Peyer's patch (tissue), 4 donors: ENCODE measurements around the gene GJD2. TPM values are rescaled to one million over a fixed set of nuclear protein-coding genes. Genes with fewer than 3 reads are reported as not detected.

Source experiments
- DNase-seq, 3 donors: peaks; one replicate each; pipeline ENCODE4 v3.0.0-alpha.2; 2017 to 2019
- H3K27ac ChIP-seq, 4 donors: fragments of 200-600 bp; sonication (generic); one replicate each; pipeline ENCODE4 v1.5.1; 2016 to 2019
- H3K27me3 ChIP-seq, 2 donors: fragments of 200-600 bp; sonication (generic); one replicate each; pipeline ENCODE4 v1.5.1; 2019
- H3K36me3 ChIP-seq, 3 donors: fragments of 200-600 bp; sonication (generic); one replicate each; pipeline ENCODE4 v1.5.1; 2016 to 2019
- H3K4me1 ChIP-seq, 4 donors: fragments of 200-600 bp; sonication (generic); one replicate each; pipeline ENCODE4 v1.5.1; 2016 to 2019
- H3K4me3 ChIP-seq, 4 donors: fragments of 200-600 bp; sonication (generic); 1 replicate in 3 of 4; 2 replicates in 1 of 4; pipeline ENCODE4 v1.5.1; 2016 to 2019; ENCODE audit warnings: mild to moderate bottlenecking in 1 of 4
- H3K9me3 ChIP-seq, 4 donors: fragments of 200-600 bp; sonication (generic); one replicate each; pipeline ENCODE4 v1.5.1; 2016 to 2019; ENCODE audit warnings: mild to moderate bottlenecking in 1 of 4
- POLR2A ChIP-seq, 2 donors: fragments of 450-650 bp; IDR thresholded peaks; one replicate each; pipeline ENCODE4 v1.5.1; 2017; ENCODE audit warnings: antibody characterized with exemption in 2 of 2, mild to moderate bottlenecking in 2 of 2, moderate library complexity in 2 of 2
- total RNA-seq, 4 donors: library from RNA; depleted of rRNA; stranded (reverse); fragments of >200 nt; gene quantifications; one replicate each; pipeline ENCODE4 v1.1.0, GENCODE V29; 2016
- TF ChIP-seq, protein P1 (sequence below), 6 experiments: fragments of 450-650 bp in 4 of 6; fragments of 200-600 bp in 2 of 6; sonication (generic) in 1 of 6; IDR thresholded peaks; one replicate each; pipeline ENCODE4 v1.5.1; 2017 to 2019; ENCODE audit warnings: antibody characterized with exemption in 6 of 6, mild to moderate bottlenecking in 3 of 6, moderate library complexity in 1 of 6

GJD2 gene
- total RNA-seq, 4 donors from 2014 or later, result not detected

DNA sequence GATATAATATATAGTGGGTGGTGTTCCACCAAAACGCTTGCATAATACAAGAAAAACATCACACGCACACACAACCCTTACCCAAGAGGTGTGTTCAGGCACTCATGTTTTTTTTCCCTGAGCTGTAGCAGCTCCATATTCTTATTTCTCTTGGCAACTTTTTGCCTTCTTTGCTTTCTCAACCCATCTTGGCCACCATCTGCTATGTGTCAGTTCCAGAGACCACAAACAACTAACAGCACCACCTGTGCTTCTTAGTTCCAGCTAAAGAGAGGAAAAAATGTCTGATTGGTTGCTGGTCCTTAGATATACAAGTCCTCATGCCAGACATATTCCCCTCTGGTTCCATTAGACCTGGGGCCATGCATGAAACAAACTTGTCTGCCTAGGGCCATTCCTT is 28.6 kb upstream of the GJD2 start:
- Histone ChIP-seq H3K4me3 (no peak overlapping the region), H3K4me1 (no peaks in the 10 kb centered on the region), H3K9me3 (no peaks in the 10 kb centered on the region), H3K36me3 (no peaks in the 10 kb centered on the region), H3K27ac (no peak overlapping the region), H3K27me3 (no peaks in the 10 kb centered on the region)
- TF ChIP-seq, protein P1, sequence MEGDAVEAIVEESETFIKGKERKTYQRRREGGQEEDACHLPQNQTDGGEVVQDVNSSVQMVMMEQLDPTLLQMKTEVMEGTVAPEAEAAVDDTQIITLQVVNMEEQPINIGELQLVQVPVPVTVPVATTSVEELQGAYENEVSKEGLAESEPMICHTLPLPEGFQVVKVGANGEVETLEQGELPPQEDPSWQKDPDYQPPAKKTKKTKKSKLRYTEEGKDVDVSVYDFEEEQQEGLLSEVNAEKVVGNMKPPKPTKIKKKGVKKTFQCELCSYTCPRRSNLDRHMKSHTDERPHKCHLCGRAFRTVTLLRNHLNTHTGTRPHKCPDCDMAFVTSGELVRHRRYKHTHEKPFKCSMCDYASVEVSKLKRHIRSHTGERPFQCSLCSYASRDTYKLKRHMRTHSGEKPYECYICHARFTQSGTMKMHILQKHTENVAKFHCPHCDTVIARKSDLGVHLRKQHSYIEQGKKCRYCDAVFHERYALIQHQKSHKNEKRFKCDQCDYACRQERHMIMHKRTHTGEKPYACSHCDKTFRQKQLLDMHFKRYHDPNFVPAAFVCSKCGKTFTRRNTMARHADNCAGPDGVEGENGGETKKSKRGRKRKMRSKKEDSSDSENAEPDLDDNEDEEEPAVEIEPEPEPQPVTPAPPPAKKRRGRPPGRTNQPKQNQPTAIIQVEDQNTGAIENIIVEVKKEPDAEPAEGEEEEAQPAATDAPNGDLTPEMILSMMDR (IDR thresholded peaks at IDR 0.05), result no peak
- no peak for DNase-seq

DNA sequence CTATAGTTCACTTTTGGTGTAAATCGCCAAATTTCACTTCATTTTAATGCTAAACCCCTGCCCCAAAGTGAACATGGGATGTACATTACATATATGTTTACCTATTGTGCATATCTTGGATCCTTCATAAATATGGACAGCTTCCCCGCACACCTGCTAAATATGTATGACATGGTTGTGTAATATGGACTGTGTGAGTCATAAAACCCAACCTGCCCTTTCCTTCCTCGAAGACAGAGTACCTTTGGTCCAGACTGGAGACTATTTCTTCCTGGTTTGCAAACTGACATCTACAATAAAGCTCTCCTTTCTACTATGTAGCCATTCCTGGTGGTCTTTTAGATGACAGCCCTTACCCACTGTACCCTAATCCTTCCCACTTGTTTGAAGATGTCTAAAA is 28.1 kb upstream of the GJD2 start:
- no peaks in the 10 kb centered on the region for H3K27me3 ChIP-seq
- no peak overlapping the region for H3K4me3 ChIP-seq
- H3K4me1 ChIP-seq, result no peaks in the 10 kb centered on the region
- no peaks in the 10 kb centered on the region for H3K9me3 ChIP-seq
- TF ChIP-seq POLR2A (IDR thresholded peaks at IDR 0.05), result no peak
- TF ChIP-seq, protein P1 (IDR thresholded peaks at IDR 0.05), result no peak
- DNase-seq, result no peak
- H3K36me3 ChIP-seq, result no peaks in the 10 kb centered on the region
- H3K27ac ChIP-seq, result no peak overlapping the region

DNA sequence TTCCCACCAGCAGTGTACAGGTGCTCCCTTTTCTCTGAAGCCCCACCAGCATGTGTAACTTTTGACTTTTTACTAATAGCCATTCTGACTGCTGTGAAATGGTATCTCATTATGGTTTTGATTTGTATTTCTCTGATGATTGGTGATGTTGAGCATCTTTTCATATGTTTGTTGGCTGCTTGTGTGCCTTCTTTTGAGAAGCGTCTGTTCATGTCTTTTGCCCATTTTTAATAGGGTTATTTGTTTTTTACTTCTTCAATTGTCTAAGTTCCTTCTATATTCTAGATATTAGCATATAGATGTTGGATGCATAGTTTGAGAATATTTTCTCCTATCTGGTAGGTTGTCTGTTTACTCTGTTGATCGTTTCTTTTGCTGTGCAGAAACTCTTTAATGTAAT is 25.9 kb upstream of the GJD2 start:
- H3K27ac ChIP-seq, result no peak overlapping the region
- H3K4me1 ChIP-seq, result no peaks in the 10 kb centered on the region
- H3K36me3 ChIP-seq, result no peaks in the 10 kb centered on the region
- H3K4me3 ChIP-seq, result no peak overlapping the region
- TF ChIP-seq, protein P1 (IDR thresholded peaks at IDR 0.05), result no peak
- no peak for TF ChIP-seq POLR2A (IDR thresholded peaks at IDR 0.05)
- DNase-seq, result no peak
- H3K9me3 ChIP-seq, result no peaks in the 10 kb centered on the region
- no peaks in the 10 kb centered on the region for H3K27me3 ChIP-seq

DNA sequence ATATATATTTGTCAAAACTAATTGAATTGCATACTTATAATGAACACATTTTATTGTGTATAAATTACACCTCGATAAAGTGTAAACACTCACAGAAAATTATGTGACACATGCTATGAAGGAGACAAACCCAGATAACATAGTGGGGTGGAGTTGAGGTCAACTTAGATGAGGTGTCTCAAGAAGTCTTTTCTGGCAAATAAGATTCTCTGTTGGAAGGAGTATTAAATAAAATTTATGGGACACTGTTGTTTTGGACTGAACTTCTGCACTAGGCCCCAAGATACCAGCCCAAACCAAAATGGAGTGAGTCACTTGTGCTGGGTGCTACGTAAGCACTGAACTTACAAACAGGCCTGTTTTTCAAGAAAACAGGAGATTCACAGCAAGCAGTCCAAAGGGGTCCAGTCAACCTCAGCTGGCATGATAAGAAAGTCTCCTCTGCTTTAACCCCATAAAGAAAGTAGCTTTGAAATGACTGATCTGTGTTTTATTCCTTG is 21.9 kb upstream of the GJD2 start:
- no peak for DNase-seq
- H3K36me3 ChIP-seq, result no peaks in the 10 kb centered on the region
- no peaks in the 10 kb centered on the region for H3K4me1 ChIP-seq
- no peaks in the 10 kb centered on the region for H3K27me3 ChIP-seq
- no peak overlapping the region for H3K4me3 ChIP-seq
- H3K27ac ChIP-seq, result no peak overlapping the region
- TF ChIP-seq POLR2A (IDR thresholded peaks at IDR 0.05), result no peak
- TF ChIP-seq, protein P1 (IDR thresholded peaks at IDR 0.05), result no peak
- H3K9me3 ChIP-seq, result no peaks in the 10 kb centered on the region

DNA sequence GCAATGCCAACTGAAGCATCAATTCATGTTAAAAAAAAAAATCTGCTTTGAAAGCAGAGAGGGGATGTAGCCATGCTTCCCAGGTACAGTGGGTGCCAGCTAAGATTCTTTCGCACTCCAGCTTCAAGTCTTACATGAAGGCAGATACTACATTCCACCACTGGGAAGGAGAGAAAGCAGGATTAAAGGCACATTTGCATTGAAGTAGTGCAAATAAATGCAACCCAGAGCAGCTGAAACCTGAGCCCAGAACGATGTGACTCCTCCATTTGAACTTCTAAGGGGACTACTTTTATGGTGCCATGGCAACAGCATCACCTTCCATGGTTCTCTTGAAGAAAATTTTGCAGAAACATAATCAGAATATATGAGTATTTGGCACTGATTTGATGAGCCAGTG is 19.1 kb upstream of the GJD2 start:
- Histone ChIP-seq H3K4me3 (no peak overlapping the region), H3K27me3 (no peaks in the 10 kb centered on the region), H3K36me3 (no peaks in the 10 kb centered on the region), H3K9me3 (no peaks in the 10 kb centered on the region), H3K4me1 (no peaks in the 10 kb centered on the region), H3K27ac (no peak overlapping the region)
- no peak for DNase-seq
- TF ChIP-seq, protein P1 (IDR thresholded peaks at IDR 0.05), result no peak
- no peak for TF ChIP-seq POLR2A (IDR thresholded peaks at IDR 0.05)

DNA sequence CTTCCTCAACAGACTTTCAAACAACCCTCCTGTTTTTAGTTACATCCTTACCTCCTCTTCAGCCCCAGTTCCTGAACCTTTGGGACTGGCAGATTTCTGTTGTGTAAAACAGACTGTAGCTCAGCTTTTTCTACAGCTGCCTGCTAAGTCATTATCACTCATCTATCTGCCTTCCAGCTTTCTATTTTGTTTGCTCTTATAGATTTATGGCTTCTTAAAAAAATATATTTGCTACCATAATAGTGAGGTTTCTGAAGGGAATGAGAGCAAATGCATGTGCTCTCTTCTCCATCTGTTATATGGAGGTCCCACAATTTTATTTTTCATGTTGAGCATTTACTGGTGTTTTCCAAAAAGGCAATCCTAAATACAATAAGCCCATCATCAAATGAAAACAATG is 18.2 kb upstream of the GJD2 start:
- TF ChIP-seq, protein P1 (IDR thresholded peaks at IDR 0.05), result no peak
- TF ChIP-seq POLR2A (IDR thresholded peaks at IDR 0.05), result no peak
- H3K27ac ChIP-seq, result no peak overlapping the region
- DNase-seq, result no peak

More for the DNA sequence above, 18.2 kb upstream of the GJD2 start:
- no peaks in the 10 kb centered on the region for H3K27me3 ChIP-seq
- no peaks in the 10 kb centered on the region for H3K4me1 ChIP-seq
- H3K4me3 ChIP-seq, result no peak overlapping the region
- H3K9me3 ChIP-seq, result no peaks in the 10 kb centered on the region
- no peaks in the 10 kb centered on the region for H3K36me3 ChIP-seq
